A549 (cell line): ENCODE measurements around the gene MSL1.

Experiments used
- CBX8 ChIP-seq: fragments of 200-600 bp; sonication (generic); IDR thresholded peaks from 2 replicates; pipeline ENCODE4 v1.6.1; 2016
- CHD4 ChIP-seq: fragments of 200-600 bp; sonication (generic); IDR thresholded peaks from 2 replicates; pipeline ENCODE4 v1.6.1; 2016; ENCODE audit warnings: antibody characterized with exemption, mild to moderate bottlenecking, borderline replicate concordance
- CTCF ChIP-seq: fragments of >200 bp; sonication (Bioruptor Twin); formaldehyde crosslinking; IDR thresholded peaks from 3 replicates; pipeline ENCODE4 v1.5.1; 2016
- HDAC2 ChIP-seq: fragments of 200-600 bp; sonication (generic); IDR thresholded peaks from 2 replicates; pipeline ENCODE4 v1.6.1; 2016
- POLR2A ChIP-seq: IDR thresholded peaks from 2 replicates; pipeline ENCODE4 v1.6.1; 2012; ENCODE audit warnings: mild to moderate bottlenecking, low read length

- TF ChIP-seq POLR2A = no peak
- TF ChIP-seq CTCF = no peak
- no peak for TF ChIP-seq CHD4
- TF ChIP-seq CBX8 = no peak
- no peak for TF ChIP-seq HDAC2
Observed at GRCh38 chr17:40181205-40181604, 59.4 kb downstream of the MSL1 start.
